Neural cell (in vitro differentiated cells): ENCODE measurements around the gene ISL1. TPM values are rescaled to one million over a fixed set of nuclear protein-coding genes. Genes with fewer than 3 reads are reported as not detected.
A peak's percentile ranks its signal among the peaks of the same experiment; 100 is the strongest.

Source experiments
- H2AFZ ChIP-seq: fragments of 200-600, 300-800 bp; sonication (generic), shearing (Covaris generic); 2 replicates; pipeline ENCODE4 v1.6.0; 2014; ENCODE audit warnings: low read depth, mild to moderate bottlenecking, antibody characterized with exemption, low read length, moderate library complexity
- H3F3A ChIP-seq: fragments of 200-600 bp; shearing (Covaris generic); 2 replicates; pipeline ENCODE4 v1.6.1; 2016; ENCODE audit warnings: mild to moderate bottlenecking, moderate library complexity, mixed read lengths, antibody characterized with exemption, low read length; ENCODE audit not compliant: insufficient read depth, poor library complexity, severe bottlenecking
- H3K27ac ChIP-seq: fragments of 200-600, 300-800 bp; sonication (generic), shearing (Covaris generic); 2 replicates; pipeline ENCODE4 v1.5.1; 2014; ENCODE audit warnings: mild to moderate bottlenecking, low read length, moderate library complexity
- H3K27me3 ChIP-seq: fragments of 300-800, 200-600 bp; sonication (generic), shearing (Covaris generic); 2 replicates; pipeline ENCODE4 v1.6.0; 2014; ENCODE audit warnings: mild to moderate bottlenecking, low read depth, low read length, moderate library complexity; ENCODE audit not compliant: insufficient read depth
- H3K36me3 ChIP-seq: fragments of 300-800, 200-600 bp; sonication (generic), shearing (Covaris generic); 2 replicates; pipeline ENCODE4 v1.5.1; 2014; ENCODE audit warnings: mild to moderate bottlenecking, antibody characterized with exemption, low read length, moderate library complexity; ENCODE audit not compliant: insufficient read depth
- H3K4me2 ChIP-seq: fragments of 300-800, 200-600 bp; sonication (generic), shearing (Covaris generic); 2 replicates; pipeline ENCODE4 v1.6.0; 2014; ENCODE audit warnings: mild to moderate bottlenecking, low read length
- H3K4me3 ChIP-seq: fragments of 300-800, 200-600 bp; sonication (generic), shearing (Covaris generic); 2 replicates; pipeline ENCODE4 v1.5.1; 2014; ENCODE audit warnings: mild to moderate bottlenecking, low read length, moderate library complexity
- H3K79me2 ChIP-seq: fragments of 200-600 bp; shearing (Covaris generic); replicated peaks from 2 replicates; pipeline ENCODE4 v1.6.0; 2014; ENCODE audit warnings: mild to moderate bottlenecking, low read length, moderate library complexity; ENCODE audit not compliant: insufficient read depth
- H3K9ac ChIP-seq: fragments of 300-800, 200-600 bp; sonication (generic), shearing (Covaris generic); 2 replicates; pipeline ENCODE4 v1.6.1; 2016; ENCODE audit warnings: mild to moderate bottlenecking, low read length, mixed read lengths
- H3K9me2 ChIP-seq: fragments of 200-600 bp; shearing (Covaris generic); 2 replicates; pipeline ENCODE4 v1.6.1; 2016; ENCODE audit warnings: mild to moderate bottlenecking, low read length, mixed read lengths; ENCODE audit not compliant: insufficient read depth
- H3K9me3 ChIP-seq: fragments of 200-600, 300-800 bp; sonication (generic), shearing (Covaris generic); 2 replicates; pipeline ENCODE4 v1.6.1; 2016; ENCODE audit warnings: mild to moderate bottlenecking, mixed run types, low read length, moderate library complexity, mixed read lengths
- H4K20me1 ChIP-seq: fragments of 200-600 bp; shearing (Covaris generic); 2 replicates; pipeline ENCODE4 v1.6.1; 2016; ENCODE audit warnings: mild to moderate bottlenecking, mixed run types; ENCODE audit not compliant: insufficient read depth
- EP300 ChIP-seq: fragments of 450-650 bp; conservative IDR thresholded peaks from 2 replicates; pipeline ENCODE4 v1.6.1; 2014; ENCODE audit warnings: antibody characterized with exemption, mild to moderate bottlenecking, moderate library complexity; ENCODE audit not compliant: poor library complexity, severe bottlenecking
- EZH2 ChIP-seq: fragments of 200-600, 300-800 bp; shearing (Covaris generic), sonication (generic); IDR thresholded peaks from 2 replicates; pipeline ENCODE4 v1.6.1; 2014; ENCODE audit warnings: antibody characterized with exemption, low read length, borderline replicate concordance, mild to moderate bottlenecking; ENCODE audit not compliant: insufficient read depth, poor library complexity, severe bottlenecking
- MXI1 ChIP-seq: fragments of 450-650 bp; conservative IDR thresholded peaks from 2 replicates; pipeline ENCODE4 v1.6.1; 2014; ENCODE audit warnings: antibody characterized with exemption, mild to moderate bottlenecking; ENCODE audit not compliant: poor library complexity, severe bottlenecking
- POLR2AphosphoS5 ChIP-seq: IDR thresholded peaks from 2 replicates; pipeline ENCODE4 v1.6.1; 2012
- RAD21 ChIP-seq: fragments of 450-650 bp; conservative IDR thresholded peaks from 2 replicates; pipeline ENCODE4 v1.6.1; 2014; ENCODE audit warnings: antibody characterized with exemption, mild to moderate bottlenecking, moderate library complexity
- SMC3 ChIP-seq: fragments of 450-650 bp; conservative IDR thresholded peaks from 2 replicates; pipeline ENCODE4 v1.6.1; 2014; ENCODE audit warnings: antibody characterized with exemption, mild to moderate bottlenecking, moderate library complexity; ENCODE audit not compliant: poor library complexity
- TAF1 ChIP-seq: IDR thresholded peaks from 2 replicates; pipeline ENCODE4 v1.6.1; 2012; ENCODE audit warnings: low read depth
- polyA plus RNA-seq: library from polyadenylated mRNA; depleted of rRNA; stranded (reverse); fragments of >200 nt; gene quantifications from 2 replicates; pipeline ENCODE4 v1.2.3, GENCODE V29; 2014
- TF ChIP-seq, protein P1 (sequence below): IDR thresholded peaks from 2 replicates; pipeline ENCODE4 v1.6.1; 2012; ENCODE audit warnings: borderline replicate concordance
- TF ChIP-seq, protein P2 (sequence below): fragments of 450-650 bp; IDR thresholded peaks from 2 replicates; pipeline ENCODE4 v1.5.1; 2014; ENCODE audit warnings: antibody characterized with exemption, mild to moderate bottlenecking, moderate library complexity; ENCODE audit not compliant: poor library complexity, severe bottlenecking

The ISL1 gene
- polyA plus RNA-seq, 1 donor from 2014 or later = 27.6 TPM

DNA sequence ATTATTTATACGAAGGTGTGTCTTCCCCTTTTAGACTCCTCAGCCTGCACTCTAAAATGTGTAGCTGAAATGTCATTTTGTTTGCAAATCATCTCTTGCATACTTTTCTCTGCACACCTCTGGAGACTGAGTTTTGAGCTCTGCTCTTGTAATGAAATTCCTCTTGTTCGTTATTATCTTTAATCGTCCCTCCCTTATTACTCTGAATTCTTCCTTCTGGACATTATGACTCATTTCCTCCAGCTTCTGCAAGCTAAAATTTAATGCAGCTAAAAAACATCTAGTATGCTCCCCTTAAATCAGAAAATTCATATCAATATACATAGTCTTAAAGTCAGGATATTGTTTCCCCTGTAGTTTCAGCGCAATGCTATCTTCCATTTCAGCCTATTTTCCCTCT, 13.5 kb downstream of the ISL1 start:
- H3K4me3 ChIP-seq = no peak overlapping the region
- peaks cover 10% of the 10 kb centered on the region for H3K36me3 ChIP-seq
- H3K4me2 ChIP-seq = no peak overlapping the region
- TF ChIP-seq RAD21 = no peak
- no peaks in the 10 kb centered on the region for H3K9me2 ChIP-seq
- no peak overlapping the region for H3K9ac ChIP-seq
- H3K9me3 ChIP-seq = no peaks in the 10 kb centered on the region
- no peak overlapping the region for H3K27ac ChIP-seq
- H3K79me2 ChIP-seq = peaks cover 48% of the 10 kb centered on the region
- peaks cover 92% of the 10 kb centered on the region for H3K27me3 ChIP-seq
- H4K20me1 ChIP-seq = no peaks in the 10 kb centered on the region
- no peak overlapping the region for H2AFZ ChIP-seq
- H3F3A ChIP-seq = no peaks in the 10 kb centered on the region

DNA sequence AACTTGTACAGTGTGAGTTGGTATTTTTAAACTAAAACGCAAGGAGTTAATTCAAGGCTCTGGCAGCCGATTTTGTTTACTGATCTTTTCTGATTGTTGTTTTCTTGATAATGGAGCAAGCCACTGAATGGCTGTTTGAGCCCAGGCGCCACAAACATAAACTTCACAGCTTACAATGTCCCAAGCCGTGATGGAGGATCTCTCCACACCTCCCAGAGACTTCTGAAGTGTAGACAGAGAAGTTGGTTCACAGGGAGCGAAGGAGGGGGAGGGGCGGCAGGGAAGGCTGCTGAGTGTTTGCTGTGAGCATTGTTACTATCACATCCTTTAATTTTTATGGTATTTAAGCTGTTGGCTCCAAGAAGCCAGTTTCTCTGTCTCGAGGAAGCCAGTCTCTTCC, 14.7 kb downstream of the ISL1 start:
- Histone ChIP-seq H3K9me2 (no peaks in the 10 kb centered on the region), H3K9me3 (no peaks in the 10 kb centered on the region), H2AFZ (no peak overlapping the region), H3F3A (no peaks in the 10 kb centered on the region), H3K79me2 (peaks cover 36% of the 10 kb centered on the region), H3K27ac (no peak overlapping the region), H3K4me3 (no peak overlapping the region), H3K4me2 (no peak overlapping the region), H3K27me3 (peaks cover 81% of the 10 kb centered on the region), H3K36me3 (peaks cover 9% of the 10 kb centered on the region), H4K20me1 (no peaks in the 10 kb centered on the region), H3K9ac (no peak overlapping the region)
- TF ChIP-seq RAD21 (no peak), POLR2AphosphoS5 (peak; percentile 26), SMC3 (no peak)

DNA sequence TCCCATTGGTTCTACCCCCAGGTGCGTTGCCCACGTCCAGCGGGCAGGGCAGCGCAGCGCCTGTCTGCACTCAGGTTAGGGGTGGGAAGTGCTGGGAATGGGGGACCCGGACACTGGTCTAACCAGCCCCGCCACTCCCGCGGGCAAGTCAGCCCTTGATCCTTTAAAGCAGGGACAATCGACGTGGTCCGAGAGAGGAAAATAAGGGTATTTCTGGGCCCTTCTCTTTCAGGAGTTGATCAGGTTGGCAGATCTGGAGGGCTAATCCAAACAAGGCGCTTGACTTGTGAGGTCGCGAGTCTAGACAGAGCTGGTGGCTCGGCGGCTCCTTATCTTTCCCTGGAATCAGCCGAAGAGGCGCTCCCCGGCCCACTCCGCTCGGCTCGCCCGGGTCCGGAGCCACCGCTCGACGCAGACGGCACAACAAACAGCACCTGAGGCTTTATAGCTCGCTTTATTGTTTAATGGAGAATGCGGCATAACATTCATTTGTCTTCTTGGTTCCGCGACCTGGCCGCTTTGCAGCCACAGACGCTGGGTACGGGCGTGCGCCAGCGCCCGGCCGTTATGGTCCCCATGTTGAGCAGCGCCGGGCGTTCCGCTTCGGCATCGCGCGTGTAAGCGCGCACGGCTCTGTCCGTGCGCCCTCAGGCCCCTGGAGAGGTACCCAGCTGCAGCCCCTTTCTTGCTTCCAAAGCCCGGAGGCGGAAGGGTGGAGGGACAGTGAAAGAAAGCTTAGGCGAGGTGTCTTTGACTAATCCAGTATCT, 15.8 kb downstream of the ISL1 start:
- no peaks in the 10 kb centered on the region for H3K9me3 ChIP-seq
- H3K9ac ChIP-seq = no peak overlapping the region
- H3K36me3 ChIP-seq = no peaks in the 10 kb centered on the region
- no peak overlapping the region for H3K4me2 ChIP-seq
- H3K4me3 ChIP-seq = peak overlapping the region; percentile 57
- no peaks in the 10 kb centered on the region for H4K20me1 ChIP-seq
- peaks cover 25% of the 10 kb centered on the region for H3K79me2 ChIP-seq
- H3K9me2 ChIP-seq = no peaks in the 10 kb centered on the region
- peaks cover 71% of the 10 kb centered on the region for H3K27me3 ChIP-seq
- H2AFZ ChIP-seq = no peak overlapping the region
- H3F3A ChIP-seq = no peaks in the 10 kb centered on the region
- H3K27ac ChIP-seq = no peak overlapping the region
- TF ChIP-seq, protein P1, sequence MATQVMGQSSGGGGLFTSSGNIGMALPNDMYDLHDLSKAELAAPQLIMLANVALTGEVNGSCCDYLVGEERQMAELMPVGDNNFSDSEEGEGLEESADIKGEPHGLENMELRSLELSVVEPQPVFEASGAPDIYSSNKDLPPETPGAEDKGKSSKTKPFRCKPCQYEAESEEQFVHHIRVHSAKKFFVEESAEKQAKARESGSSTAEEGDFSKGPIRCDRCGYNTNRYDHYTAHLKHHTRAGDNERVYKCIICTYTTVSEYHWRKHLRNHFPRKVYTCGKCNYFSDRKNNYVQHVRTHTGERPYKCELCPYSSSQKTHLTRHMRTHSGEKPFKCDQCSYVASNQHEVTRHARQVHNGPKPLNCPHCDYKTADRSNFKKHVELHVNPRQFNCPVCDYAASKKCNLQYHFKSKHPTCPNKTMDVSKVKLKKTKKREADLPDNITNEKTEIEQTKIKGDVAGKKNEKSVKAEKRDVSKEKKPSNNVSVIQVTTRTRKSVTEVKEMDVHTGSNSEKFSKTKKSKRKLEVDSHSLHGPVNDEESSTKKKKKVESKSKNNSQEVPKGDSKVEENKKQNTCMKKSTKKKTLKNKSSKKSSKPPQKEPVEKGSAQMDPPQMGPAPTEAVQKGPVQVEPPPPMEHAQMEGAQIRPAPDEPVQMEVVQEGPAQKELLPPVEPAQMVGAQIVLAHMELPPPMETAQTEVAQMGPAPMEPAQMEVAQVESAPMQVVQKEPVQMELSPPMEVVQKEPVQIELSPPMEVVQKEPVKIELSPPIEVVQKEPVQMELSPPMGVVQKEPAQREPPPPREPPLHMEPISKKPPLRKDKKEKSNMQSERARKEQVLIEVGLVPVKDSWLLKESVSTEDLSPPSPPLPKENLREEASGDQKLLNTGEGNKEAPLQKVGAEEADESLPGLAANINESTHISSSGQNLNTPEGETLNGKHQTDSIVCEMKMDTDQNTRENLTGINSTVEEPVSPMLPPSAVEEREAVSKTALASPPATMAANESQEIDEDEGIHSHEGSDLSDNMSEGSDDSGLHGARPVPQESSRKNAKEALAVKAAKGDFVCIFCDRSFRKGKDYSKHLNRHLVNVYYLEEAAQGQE = no peak
- TF ChIP-seq POLR2AphosphoS5 (peak; percentile 3), SMC3 (no peak), TAF1 (no peak)

DNA sequence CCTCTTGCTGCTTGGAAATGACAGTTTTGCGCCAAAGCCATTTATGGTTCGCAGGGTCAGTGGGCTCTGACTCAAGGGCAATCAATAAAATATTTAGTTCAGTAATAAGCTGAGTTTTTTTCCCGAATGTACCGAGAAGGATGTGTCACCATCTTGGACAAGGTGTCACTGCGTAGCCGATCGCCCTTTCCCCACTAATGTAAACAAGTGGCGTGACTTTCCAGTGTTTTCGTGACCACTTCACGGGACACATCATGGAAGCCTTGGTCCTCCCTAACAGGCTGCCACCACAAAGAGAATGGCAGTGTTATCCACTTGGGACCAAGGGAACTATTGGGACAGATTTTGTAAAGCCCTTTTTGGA, 16.4 kb downstream of the ISL1 start:
- Histone ChIP-seq H3K27ac (no peak overlapping the region), H3K9me2 (no peaks in the 10 kb centered on the region), H3K9ac (no peak overlapping the region), H3K79me2 (peaks cover 20% of the 10 kb centered on the region), H3K4me3 (peak overlapping the region; percentile 57), H2AFZ (no peak overlapping the region), H3K9me3 (no peaks in the 10 kb centered on the region), H3K4me2 (no peak overlapping the region), H3K36me3 (no peaks in the 10 kb centered on the region), H4K20me1 (no peaks in the 10 kb centered on the region), H3F3A (no peaks in the 10 kb centered on the region), H3K27me3 (peaks cover 66% of the 10 kb centered on the region)
- TF ChIP-seq TAF1 (no peak), POLR2AphosphoS5 (no peak), MXI1 (no peak), EZH2 (no peak), EP300 (no peak), SMC3 (no peak), RAD21 (no peak)
- TF ChIP-seq, protein P2, sequence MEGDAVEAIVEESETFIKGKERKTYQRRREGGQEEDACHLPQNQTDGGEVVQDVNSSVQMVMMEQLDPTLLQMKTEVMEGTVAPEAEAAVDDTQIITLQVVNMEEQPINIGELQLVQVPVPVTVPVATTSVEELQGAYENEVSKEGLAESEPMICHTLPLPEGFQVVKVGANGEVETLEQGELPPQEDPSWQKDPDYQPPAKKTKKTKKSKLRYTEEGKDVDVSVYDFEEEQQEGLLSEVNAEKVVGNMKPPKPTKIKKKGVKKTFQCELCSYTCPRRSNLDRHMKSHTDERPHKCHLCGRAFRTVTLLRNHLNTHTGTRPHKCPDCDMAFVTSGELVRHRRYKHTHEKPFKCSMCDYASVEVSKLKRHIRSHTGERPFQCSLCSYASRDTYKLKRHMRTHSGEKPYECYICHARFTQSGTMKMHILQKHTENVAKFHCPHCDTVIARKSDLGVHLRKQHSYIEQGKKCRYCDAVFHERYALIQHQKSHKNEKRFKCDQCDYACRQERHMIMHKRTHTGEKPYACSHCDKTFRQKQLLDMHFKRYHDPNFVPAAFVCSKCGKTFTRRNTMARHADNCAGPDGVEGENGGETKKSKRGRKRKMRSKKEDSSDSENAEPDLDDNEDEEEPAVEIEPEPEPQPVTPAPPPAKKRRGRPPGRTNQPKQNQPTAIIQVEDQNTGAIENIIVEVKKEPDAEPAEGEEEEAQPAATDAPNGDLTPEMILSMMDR = no peak
